ENCODE results near the gene REV1.
"Not testable (repeated sequence)": the region's sequence is repeated elsewhere in the genome, so short reads cannot be mapped to it uniquely, and the experiment has no call there.

REV1 gene

GRCh38 chr2:99404039-99404796, 85.6 kb downstream of the REV1 start:
- DNase-seq (ENCODE audit: low read depth in 1 of 2, low spot score in 1 of 2), result no peak

- no peak for DNase-seq (ENCODE audit: low read depth in 1 of 2, low spot score in 1 of 2)
These were observed 86.3 kb downstream of the REV1 start for GRCh38 chr2:99403524-99403923.

- DNase-seq (ENCODE audit: low read depth in 1 of 2, low spot score in 1 of 2), result no peak
These were observed 86.7 kb downstream of the REV1 start for GRCh38 chr2:99403084-99403483.

DNA sequence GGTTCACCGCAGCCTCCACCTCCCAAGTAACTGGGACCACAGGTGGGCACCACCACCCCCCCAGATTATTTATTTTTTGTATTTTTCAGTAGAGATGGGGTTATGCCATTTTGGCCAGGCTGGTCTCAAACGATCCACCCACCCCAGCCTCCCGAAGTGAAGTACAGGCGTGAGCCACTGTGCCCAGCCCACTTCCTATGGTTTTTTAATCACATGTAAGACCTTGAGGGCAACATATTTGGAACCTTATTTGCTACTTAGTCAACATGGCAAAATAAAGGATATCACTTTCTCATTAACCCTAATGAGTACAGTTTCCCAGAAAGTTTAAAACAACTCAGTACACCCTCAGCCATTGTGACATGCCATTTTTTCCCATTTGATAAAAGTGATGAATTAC, 88.0 kb downstream of the REV1 start:
- DNase-seq (ENCODE audit: low read depth in 1 of 2, low spot score in 1 of 2), result no peak

GRCh38 chr2:99399795-99400194, 90.0 kb downstream of the REV1 start:
- DNase-seq (ENCODE audit: low read depth in 1 of 2, low spot score in 1 of 2), result no peak

DNA sequence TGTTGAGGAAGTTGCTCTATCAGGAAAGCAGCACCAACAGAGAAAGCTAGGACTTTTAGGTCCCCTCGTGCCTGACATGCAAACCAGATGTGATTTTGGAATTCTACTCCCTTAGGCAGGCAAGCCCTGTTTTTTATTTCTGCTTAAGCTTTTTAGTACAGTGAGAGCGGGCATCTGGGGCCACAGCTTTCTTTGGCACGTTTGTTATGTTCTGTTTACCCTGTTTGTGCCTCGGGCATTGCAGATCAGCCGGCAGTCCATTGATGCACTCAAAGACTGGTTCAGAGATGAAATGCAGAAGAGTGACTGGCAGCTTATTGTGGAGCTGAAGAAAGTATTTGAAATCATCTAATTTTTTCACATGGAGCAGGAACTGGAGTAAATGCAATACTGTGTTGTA, 90.8 kb downstream of the REV1 start:
- no peak for DNase-seq (ENCODE audit: low read depth in 1 of 2, low spot score in 1 of 2)

GRCh38 chr2:99398303-99398702, 91.5 kb downstream of the REV1 start:
- no peak for DNase-seq (ENCODE audit: low read depth in 1 of 2, low spot score in 1 of 2)

DNA sequence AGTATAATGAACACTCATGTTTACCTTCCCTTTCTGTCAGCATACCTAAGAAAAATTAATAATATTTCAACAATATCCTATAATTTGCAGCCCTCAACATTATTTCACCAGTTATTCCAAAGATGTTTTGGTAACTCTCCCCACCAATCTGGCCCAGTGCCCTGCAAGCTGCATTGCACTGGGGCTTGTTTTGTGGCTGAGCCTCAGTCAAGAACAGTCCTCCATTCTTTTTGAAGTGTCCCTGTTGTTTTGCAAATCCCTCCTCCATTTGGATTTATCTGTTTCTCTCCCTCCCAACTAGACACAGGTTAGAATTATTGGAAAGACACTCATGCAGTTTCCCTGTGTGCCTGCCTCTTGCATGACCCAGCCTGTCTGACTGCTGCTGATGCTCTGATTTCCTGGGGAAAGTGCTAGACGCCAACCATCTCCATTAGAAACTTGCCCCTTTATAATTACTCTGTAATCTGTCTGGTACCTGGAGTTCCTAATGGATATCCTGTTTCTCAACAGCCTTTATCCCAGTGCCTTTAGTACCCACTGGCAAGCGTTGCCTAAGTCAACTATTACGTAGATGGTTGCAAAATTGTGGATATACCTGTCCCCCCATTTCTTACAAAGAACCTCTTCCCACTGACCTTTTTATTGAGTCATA, 92.4 kb downstream of the REV1 start:
- no peak for DNase-seq (ENCODE audit: low read depth in 1 of 2, low spot score in 1 of 2)

GRCh38 chr2:99395589-99396130, 94.2 kb downstream of the REV1 start:
- no peak for DNase-seq (ENCODE audit: low read depth in 1 of 2, low spot score in 1 of 2)

- no peak for DNase-seq (ENCODE audit: low read depth in 1 of 2, low spot score in 1 of 2)
These were observed 99.9 kb downstream of the REV1 start for GRCh38 chr2:99389946-99390345.

DNA sequence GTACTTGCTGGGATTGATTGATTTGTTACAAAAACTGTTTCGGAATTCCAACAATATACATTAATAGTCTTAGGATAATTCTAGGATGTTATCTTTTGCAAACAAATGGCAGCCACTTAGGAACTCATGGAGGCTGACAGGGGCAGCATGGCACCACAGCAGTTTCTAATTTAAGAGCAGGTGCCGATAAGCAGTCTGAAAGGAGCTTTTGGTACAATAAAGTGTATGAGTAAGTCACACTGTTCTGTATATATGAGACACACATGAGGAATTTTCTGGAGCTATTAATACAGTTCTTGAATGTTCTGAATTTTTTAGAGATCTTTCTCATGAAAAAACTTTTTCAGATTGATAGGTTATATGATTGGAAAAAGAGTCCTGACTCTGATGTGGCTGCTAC, 100.4 kb downstream of the REV1 start:
- DNase-seq (ENCODE audit: low read depth in 1 of 2, low spot score in 1 of 2), result no peak

GRCh38 chr2:99388892-99389291, 100.9 kb downstream of the REV1 start:
- DNase-seq (ENCODE audit: low read depth in 1 of 2, low spot score in 1 of 2), result no peak

GRCh38 chr2:99386011-99386410, 103.8 kb downstream of the REV1 start:
- no peak for DNase-seq (ENCODE audit: low read depth in 1 of 2, low spot score in 1 of 2)

DNA sequence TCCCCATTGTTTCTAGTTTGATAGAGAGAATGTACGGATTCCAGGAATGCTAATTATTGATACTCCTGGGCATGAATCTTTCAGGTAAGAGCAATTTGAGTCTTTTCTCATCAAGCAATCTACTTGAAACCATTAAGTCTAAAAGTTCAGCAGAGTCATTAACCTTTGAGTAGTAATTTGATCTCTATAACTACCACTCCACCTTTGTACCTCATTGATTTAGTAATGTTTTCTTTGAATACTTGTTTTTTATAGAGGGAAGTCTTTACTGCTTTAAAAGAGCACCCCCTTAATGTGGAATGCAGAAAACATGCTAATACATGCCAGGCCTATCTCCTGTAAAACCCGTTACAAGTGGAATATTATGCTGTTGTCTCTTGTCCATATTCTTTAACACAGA, 107.7 kb downstream of the REV1 start:
- DNase-seq (ENCODE audit: low read depth in 1 of 2, low spot score in 1 of 2), result no peak

GRCh38 chr2:99380376-99381010, 109.3 kb downstream of the REV1 start:
- no peak for DNase-seq (ENCODE audit: low read depth in 1 of 2, low spot score in 1 of 2)

GRCh38 chr2:99377879-99378278, 111.9 kb downstream of the REV1 start:
- DNase-seq (ENCODE audit: low read depth in 1 of 2, low spot score in 1 of 2), result no peak

DNA sequence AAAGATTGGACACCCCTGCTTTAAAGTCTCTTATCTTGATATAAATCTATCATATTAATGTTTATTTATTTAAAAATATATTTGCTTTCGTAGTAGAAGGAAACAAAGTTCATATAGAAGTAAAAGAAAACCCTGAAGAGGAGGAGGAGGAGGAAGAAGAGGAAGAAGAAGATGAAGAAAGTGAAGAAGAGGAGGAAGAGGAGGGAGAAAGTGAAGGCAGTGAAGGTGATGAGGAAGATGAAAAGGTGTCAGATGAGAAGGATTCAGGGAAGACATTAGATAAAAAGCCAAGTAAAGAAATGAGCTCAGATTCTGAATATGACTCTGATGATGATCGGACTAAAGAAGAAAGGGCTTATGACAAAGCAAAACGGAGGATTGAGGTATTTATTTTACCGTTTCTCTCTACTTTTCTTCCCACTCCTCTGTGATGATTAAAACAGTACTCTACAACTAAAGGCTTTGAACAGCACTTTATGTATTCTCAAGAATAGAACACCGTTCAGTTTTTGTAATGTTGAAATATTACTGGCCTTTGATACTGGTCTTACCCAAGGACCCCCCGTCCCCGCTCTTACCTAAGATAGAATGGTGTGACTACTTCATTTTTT, 113.5 kb downstream of the REV1 start:
- no peak for DNase-seq (ENCODE audit: low read depth in 1 of 2, low spot score in 1 of 2)

DNA sequence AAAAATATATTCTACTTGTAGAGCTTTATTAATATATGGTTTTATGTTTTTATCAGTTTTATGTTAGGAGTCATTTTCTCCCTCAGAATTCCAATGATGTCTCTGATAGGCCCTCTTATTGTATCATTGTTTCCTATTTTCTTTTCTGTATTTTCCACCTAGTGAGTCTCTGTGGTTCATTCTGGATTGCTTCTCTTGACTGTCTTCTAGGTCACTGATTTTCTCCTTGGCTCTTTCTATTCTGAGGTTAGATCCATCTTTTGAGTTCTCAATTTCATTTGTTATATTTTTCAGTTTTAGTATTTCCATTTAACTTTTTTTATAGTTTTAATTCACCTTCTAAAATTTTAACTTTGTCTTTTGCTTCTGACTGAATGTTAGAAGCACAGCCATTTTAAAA, 115.1 kb downstream of the REV1 start:
- DNase-seq (ENCODE audit: low read depth in 1 of 2, low spot score in 1 of 2), result no peak

- no peak for DNase-seq (ENCODE audit: low read depth in 1 of 2, low spot score in 1 of 2)
These were observed 116.7 kb downstream of the REV1 start for GRCh38 chr2:99373144-99373543.

- DNase-seq (ENCODE audit: low read depth in 1 of 2, low spot score in 1 of 2), result not testable (repeated sequence)
These were observed 121.0 kb downstream of the REV1 start for GRCh38 chr2:99368854-99369253.

GRCh38 chr2:99365661-99366060, 124.2 kb downstream of the REV1 start:
- no peak for DNase-seq (ENCODE audit: low read depth in 1 of 2, low spot score in 1 of 2)

DNA sequence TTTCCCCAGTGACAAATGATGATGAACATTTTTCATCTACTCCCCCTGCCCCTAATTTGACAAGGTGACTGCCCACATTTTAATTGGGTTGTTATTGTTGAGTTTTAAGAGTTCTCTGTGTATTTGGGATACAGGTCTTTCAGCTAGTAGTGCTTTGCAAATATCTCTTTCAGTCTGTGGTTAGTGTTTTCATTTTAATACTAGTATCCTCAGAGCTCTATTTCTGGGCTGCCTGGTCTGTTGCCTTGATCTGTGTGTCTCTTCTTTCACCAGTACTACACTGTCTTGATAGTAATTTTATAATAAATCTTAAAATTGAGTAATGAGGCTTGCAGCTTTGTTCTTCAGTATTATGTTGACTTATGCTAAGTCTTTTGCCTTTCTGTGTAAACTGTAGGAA, 133.0 kb downstream of the REV1 start:
- DNase-seq (ENCODE audit: low read depth in 1 of 2, low spot score in 1 of 2), result no peak
